ENCODE results near the gene SYT1. TPM values are rescaled to one million over a fixed set of nuclear protein-coding genes. Genes with fewer than 3 reads are reported as not detected.
A peak's percentile ranks its signal among the peaks of the same experiment; 100 is the strongest.

The SYT1 gene
- total and polyA plus RNA-seq, 2 donors (not counting 1 experiment from before 2014, with no cell fraction given): 0.90 to 2.1 TPM

DNA sequence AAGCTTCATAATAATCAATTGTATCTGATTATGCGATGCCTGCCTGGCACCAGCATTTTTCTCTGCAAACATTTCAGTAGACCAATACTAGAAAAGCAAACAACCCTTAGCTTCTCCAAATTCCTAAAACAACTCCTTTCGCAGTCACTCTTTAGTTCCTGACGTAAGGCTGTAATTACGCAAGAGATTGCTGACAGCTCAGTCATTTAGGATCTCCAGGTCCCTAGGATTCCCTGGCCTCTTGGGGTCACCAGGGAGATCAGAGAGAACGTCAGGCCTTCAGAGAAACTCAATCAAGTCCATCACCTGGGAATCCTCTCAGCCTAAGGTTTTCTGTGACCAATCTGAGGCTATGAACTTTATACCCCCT, 435.6 kb downstream of the SYT1 start:
- peak; percentile 28 to 91 for DNase-seq (ENCODE audit: low read depth in 2 of 2)
- Histone ChIP-seq H3K27ac (ENCODE audit: insufficient read depth, low read length) (no peak overlapping the region), H3K79me2 (ENCODE audit: control insufficient read depth, insufficient read depth, low read length) (no peaks in the 10 kb centered on the region), H3K4me2 (ENCODE audit: extremely low read depth, insufficient read depth, low read length) (no peak overlapping the region), H3K36me3 (ENCODE audit: control insufficient read depth, insufficient read depth, low read length) (no peaks in the 10 kb centered on the region), H3K4me3 (replicated peaks in 1 of 4; ENCODE audit: control extremely low read depth in 1 of 4, insufficient read depth in 1 of 4, low read depth in 3 of 4, low read length in 4 of 4) (no peak overlapping the region), H3K27me3 (ENCODE audit: control insufficient read depth, insufficient read depth, low read length) (no peaks in the 10 kb centered on the region), H3K9me3 (ENCODE audit: control insufficient read depth, insufficient read depth, low read depth, low read length) (no peaks in the 10 kb centered on the region), H4K20me1 (ENCODE audit: control insufficient read depth, extremely low read depth, insufficient read depth, low read length) (no peaks in the 10 kb centered on the region), H2AFZ (ENCODE audit: low read length) (no peak overlapping the region), H3K9ac (ENCODE audit: insufficient read depth, low read length) (no peak overlapping the region), H3K4me1 (ENCODE audit: control insufficient read depth, extremely low read depth, insufficient read depth, low read length) (no peaks in the 10 kb centered on the region)
- no peak for TF ChIP-seq EZH2 (IDR thresholded peaks at IDR 0.05; ENCODE audit: low read length, missing control alignments)
- TF ChIP-seq, protein P1, sequence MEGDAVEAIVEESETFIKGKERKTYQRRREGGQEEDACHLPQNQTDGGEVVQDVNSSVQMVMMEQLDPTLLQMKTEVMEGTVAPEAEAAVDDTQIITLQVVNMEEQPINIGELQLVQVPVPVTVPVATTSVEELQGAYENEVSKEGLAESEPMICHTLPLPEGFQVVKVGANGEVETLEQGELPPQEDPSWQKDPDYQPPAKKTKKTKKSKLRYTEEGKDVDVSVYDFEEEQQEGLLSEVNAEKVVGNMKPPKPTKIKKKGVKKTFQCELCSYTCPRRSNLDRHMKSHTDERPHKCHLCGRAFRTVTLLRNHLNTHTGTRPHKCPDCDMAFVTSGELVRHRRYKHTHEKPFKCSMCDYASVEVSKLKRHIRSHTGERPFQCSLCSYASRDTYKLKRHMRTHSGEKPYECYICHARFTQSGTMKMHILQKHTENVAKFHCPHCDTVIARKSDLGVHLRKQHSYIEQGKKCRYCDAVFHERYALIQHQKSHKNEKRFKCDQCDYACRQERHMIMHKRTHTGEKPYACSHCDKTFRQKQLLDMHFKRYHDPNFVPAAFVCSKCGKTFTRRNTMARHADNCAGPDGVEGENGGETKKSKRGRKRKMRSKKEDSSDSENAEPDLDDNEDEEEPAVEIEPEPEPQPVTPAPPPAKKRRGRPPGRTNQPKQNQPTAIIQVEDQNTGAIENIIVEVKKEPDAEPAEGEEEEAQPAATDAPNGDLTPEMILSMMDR (conservative IDR thresholded peaks at IDR 0.05 in 1 of 2, IDR thresholded peaks at IDR 0.05 in 1 of 2; ENCODE audit: low read depth in 1 of 2, low read length in 2 of 2): no peak

DNA sequence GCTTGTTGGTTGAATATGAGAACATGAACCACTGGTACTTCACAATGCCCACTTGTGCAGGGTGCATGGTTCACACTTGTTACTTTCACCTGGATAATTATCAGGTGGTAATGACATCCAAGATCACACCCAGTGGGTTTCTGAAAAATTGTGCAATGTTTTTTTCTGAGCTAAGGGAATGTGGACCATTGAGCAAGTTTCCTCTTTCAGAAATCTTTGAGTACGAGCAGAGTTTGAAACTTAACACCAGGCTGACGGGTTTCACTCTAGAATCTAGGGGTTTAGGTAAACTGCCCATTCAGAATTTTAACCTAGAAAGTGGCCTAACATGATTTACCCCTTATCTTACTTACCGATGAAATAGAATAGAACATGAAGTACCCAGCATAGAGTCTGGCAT, 436.6 kb downstream of the SYT1 start:
- H3K9ac ChIP-seq (ENCODE audit: insufficient read depth, low read length): no peak overlapping the region
- H3K4me3 ChIP-seq (replicated peaks in 1 of 4; ENCODE audit: control extremely low read depth in 1 of 4, insufficient read depth in 1 of 4, low read depth in 3 of 4, low read length in 4 of 4): no peak overlapping the region
- no peaks in the 10 kb centered on the region for H3K4me1 ChIP-seq (ENCODE audit: control insufficient read depth, extremely low read depth, insufficient read depth, low read length)
- no peaks in the 10 kb centered on the region for H4K20me1 ChIP-seq (ENCODE audit: control insufficient read depth, extremely low read depth, insufficient read depth, low read length)
- H2AFZ ChIP-seq (ENCODE audit: low read length): no peak overlapping the region
- no peaks in the 10 kb centered on the region for H3K79me2 ChIP-seq (ENCODE audit: control insufficient read depth, insufficient read depth, low read length)
- no peaks in the 10 kb centered on the region for H3K36me3 ChIP-seq (ENCODE audit: control insufficient read depth, insufficient read depth, low read length)
- no peak for DNase-seq (ENCODE audit: low read depth in 2 of 2)
- TF ChIP-seq, protein P1 (conservative IDR thresholded peaks at IDR 0.05 in 1 of 2, IDR thresholded peaks at IDR 0.05 in 1 of 2; ENCODE audit: low read depth in 1 of 2, low read length in 2 of 2): no peak
- TF ChIP-seq EZH2 (IDR thresholded peaks at IDR 0.05; ENCODE audit: low read length, missing control alignments): no peak
- H3K4me2 ChIP-seq (ENCODE audit: extremely low read depth, insufficient read depth, low read length): no peak overlapping the region
- no peaks in the 10 kb centered on the region for H3K9me3 ChIP-seq (ENCODE audit: control insufficient read depth, insufficient read depth, low read depth, low read length)
- H3K27me3 ChIP-seq (ENCODE audit: control insufficient read depth, insufficient read depth, low read length): no peaks in the 10 kb centered on the region
- no peak overlapping the region for H3K27ac ChIP-seq (ENCODE audit: insufficient read depth, low read length)

DNA sequence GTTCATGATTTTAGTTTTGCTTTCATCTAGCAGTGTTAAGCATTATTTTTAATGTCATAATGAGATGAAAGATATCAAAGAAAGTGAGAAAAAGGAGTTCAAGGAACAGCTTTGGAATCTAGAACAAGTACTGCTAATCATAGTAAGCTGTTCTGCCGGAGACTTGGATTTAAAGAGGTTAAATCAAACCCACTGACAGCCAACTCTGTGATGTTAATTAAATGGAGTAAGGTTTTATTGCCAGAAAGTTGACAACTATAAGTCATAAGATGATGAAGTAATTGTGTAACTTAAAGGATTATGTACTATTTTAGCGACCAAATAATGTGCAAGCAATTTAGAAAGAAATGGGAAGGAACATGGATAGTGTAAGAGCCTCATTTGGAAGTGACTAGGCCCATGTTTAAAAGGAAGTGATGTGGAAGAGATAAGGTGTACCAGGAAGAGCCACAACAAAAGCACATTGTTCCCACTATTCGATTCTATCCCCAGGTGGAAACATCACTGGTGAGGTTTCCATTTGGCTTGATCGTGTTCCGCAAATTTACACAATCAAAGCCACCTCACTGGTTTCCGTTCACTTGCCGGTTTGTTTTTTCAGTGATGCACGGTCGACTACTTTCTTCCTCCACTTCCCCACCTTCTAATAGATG, 437.7 kb downstream of the SYT1 start:
- Histone ChIP-seq H3K4me2 (ENCODE audit: extremely low read depth, insufficient read depth, low read length) (no peak overlapping the region), H3K36me3 (ENCODE audit: control insufficient read depth, insufficient read depth, low read length) (no peaks in the 10 kb centered on the region), H4K20me1 (ENCODE audit: control insufficient read depth, extremely low read depth, insufficient read depth, low read length) (no peaks in the 10 kb centered on the region), H2AFZ (ENCODE audit: low read length) (no peak overlapping the region), H3K79me2 (ENCODE audit: control insufficient read depth, insufficient read depth, low read length) (no peaks in the 10 kb centered on the region), H3K4me1 (ENCODE audit: control insufficient read depth, extremely low read depth, insufficient read depth, low read length) (no peaks in the 10 kb centered on the region), H3K9ac (ENCODE audit: insufficient read depth, low read length) (no peak overlapping the region), H3K27me3 (ENCODE audit: control insufficient read depth, insufficient read depth, low read length) (no peaks in the 10 kb centered on the region), H3K27ac (ENCODE audit: insufficient read depth, low read length) (no peak overlapping the region), H3K9me3 (ENCODE audit: control insufficient read depth, insufficient read depth, low read depth, low read length) (no peaks in the 10 kb centered on the region), H3K4me3 (replicated peaks in 1 of 4; ENCODE audit: control extremely low read depth in 1 of 4, insufficient read depth in 1 of 4, low read depth in 3 of 4, low read length in 4 of 4) (no peak overlapping the region)
- DNase-seq (ENCODE audit: low read depth in 2 of 2): no peak
- TF ChIP-seq, protein P1 (conservative IDR thresholded peaks at IDR 0.05 in 1 of 2, IDR thresholded peaks at IDR 0.05 in 1 of 2; ENCODE audit: low read depth in 1 of 2, low read length in 2 of 2): no peak
